ENCODE measurements around the gene MUCL1. TPM values are rescaled to one million over a fixed set of nuclear protein-coding genes. Genes with fewer than 3 reads are reported as not detected.
A peak's percentile ranks its signal among the peaks of the same experiment; 100 is the strongest.

The MUCL1 gene
- total and polyA plus RNA-seq, 2 experiments from 2014 or later: not detected

DNA sequence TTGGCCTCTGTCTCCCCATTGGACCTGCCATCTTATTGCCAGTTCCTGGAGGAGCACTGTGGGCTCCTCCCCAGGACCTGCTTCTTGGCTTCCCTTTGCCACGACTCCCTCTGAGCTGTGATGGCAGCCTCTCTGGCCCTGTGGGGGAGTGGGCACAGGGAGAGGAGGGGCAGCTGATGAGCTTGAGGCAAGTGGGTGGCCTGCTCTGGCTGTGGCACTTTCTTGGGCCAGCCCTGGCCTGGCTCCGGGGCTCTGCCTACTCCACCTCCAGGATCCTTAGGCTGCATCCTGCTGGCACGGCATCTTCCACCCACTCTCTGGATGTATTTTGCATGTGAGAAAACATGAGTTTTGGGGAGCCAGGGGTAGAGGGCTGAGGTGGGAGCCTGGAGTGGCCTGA, 32.6 kb upstream of the MUCL1 start (continued):
- TF ChIP-seq, protein P1, sequence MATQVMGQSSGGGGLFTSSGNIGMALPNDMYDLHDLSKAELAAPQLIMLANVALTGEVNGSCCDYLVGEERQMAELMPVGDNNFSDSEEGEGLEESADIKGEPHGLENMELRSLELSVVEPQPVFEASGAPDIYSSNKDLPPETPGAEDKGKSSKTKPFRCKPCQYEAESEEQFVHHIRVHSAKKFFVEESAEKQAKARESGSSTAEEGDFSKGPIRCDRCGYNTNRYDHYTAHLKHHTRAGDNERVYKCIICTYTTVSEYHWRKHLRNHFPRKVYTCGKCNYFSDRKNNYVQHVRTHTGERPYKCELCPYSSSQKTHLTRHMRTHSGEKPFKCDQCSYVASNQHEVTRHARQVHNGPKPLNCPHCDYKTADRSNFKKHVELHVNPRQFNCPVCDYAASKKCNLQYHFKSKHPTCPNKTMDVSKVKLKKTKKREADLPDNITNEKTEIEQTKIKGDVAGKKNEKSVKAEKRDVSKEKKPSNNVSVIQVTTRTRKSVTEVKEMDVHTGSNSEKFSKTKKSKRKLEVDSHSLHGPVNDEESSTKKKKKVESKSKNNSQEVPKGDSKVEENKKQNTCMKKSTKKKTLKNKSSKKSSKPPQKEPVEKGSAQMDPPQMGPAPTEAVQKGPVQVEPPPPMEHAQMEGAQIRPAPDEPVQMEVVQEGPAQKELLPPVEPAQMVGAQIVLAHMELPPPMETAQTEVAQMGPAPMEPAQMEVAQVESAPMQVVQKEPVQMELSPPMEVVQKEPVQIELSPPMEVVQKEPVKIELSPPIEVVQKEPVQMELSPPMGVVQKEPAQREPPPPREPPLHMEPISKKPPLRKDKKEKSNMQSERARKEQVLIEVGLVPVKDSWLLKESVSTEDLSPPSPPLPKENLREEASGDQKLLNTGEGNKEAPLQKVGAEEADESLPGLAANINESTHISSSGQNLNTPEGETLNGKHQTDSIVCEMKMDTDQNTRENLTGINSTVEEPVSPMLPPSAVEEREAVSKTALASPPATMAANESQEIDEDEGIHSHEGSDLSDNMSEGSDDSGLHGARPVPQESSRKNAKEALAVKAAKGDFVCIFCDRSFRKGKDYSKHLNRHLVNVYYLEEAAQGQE (IDR thresholded peaks at IDR 0.05; ENCODE audit: unreplicated experiment): no peak
- TF ChIP-seq ZNF331 (CRISPR knock-in tag; IDR thresholded peaks at IDR 0.05; ENCODE audit: low read depth): no peak
- no peak for TF ChIP-seq EZH2 (IDR thresholded peaks at IDR 0.05; ENCODE audit: low read depth, unreplicated experiment)

DNA sequence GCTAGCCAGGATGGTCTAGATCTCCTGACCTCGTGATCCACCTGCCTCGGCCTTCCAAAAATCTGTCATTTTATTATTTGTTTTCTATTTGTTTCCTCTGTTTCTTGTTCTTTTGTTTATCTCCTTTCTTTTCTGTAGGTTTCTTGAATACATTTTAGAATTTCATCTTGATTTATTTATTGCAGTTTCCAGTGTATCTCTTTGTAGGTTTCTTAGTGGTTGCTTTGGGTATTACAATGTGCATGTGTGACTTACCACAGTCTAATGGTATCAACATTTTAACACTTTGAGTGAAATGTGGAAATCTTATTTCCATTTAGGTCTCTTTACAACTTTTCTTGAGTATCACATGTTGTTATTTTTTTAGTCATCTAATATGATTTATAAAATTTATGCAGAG, 29.9 kb upstream of the MUCL1 start:
- H3K4me3 Mint-ChIP-seq: no peak overlapping the region
- H3K36me3 ChIP-seq (ENCODE audit: insufficient read depth): no peaks in the 10 kb centered on the region
- H3K27me3 Mint-ChIP-seq (ENCODE audit: insufficient read depth, low read depth, poor library complexity): peaks cover 4% of the 10 kb centered on the region
- H3K9me3 Mint-ChIP-seq: peaks cover 20% of the 10 kb centered on the region
- H3K4me1 ChIP-seq (ENCODE audit: insufficient read depth): no peaks in the 10 kb centered on the region
- no peak overlapping the region for H3K4me3 ChIP-seq
- H3F3A ChIP-seq (replicated peaks; ENCODE audit: low read depth): no peaks in the 10 kb centered on the region
- DNase-seq (ENCODE audit: low spot score) (peak; percentile 17), ATAC-seq (no peak)
- H3K4me2 ChIP-seq: no peak overlapping the region
- H3K27ac ChIP-seq (ENCODE audit: low read depth): no peak overlapping the region
- no peaks in the 10 kb centered on the region for H3K4me1 Mint-ChIP-seq
- no peaks in the 10 kb centered on the region for H3K27me3 ChIP-seq (ENCODE audit: insufficient read depth)
- no peaks in the 10 kb centered on the region for H4K20me1 ChIP-seq (replicated peaks; ENCODE audit: insufficient read depth)
- H3K79me2 ChIP-seq (replicated peaks; ENCODE audit: insufficient read depth): no peaks in the 10 kb centered on the region
- H2AFZ ChIP-seq: no peak overlapping the region
- peaks cover 13% of the 10 kb centered on the region for H3K36me3 Mint-ChIP-seq (ENCODE audit: low read depth)
- no peak overlapping the region for H3K27ac Mint-ChIP-seq
- no peaks in the 10 kb centered on the region for H3K9me2 ChIP-seq (ENCODE audit: insufficient read depth)
- TF ChIP-seq JUNB (IDR thresholded peaks at IDR 0.05; ENCODE audit: unreplicated experiment) (no peak), ZNF114 (CRISPR knock-in tag; IDR thresholded peaks at IDR 0.05) (no peak), CREB1 (CRISPR knock-in tag; IDR thresholded peaks at IDR 0.05; ENCODE audit: low read depth) (no peak), EZH2phosphoT487 (IDR thresholded peaks at IDR 0.05; ENCODE audit: unreplicated experiment) (no peak)
- TF ChIP-seq, protein P2, sequence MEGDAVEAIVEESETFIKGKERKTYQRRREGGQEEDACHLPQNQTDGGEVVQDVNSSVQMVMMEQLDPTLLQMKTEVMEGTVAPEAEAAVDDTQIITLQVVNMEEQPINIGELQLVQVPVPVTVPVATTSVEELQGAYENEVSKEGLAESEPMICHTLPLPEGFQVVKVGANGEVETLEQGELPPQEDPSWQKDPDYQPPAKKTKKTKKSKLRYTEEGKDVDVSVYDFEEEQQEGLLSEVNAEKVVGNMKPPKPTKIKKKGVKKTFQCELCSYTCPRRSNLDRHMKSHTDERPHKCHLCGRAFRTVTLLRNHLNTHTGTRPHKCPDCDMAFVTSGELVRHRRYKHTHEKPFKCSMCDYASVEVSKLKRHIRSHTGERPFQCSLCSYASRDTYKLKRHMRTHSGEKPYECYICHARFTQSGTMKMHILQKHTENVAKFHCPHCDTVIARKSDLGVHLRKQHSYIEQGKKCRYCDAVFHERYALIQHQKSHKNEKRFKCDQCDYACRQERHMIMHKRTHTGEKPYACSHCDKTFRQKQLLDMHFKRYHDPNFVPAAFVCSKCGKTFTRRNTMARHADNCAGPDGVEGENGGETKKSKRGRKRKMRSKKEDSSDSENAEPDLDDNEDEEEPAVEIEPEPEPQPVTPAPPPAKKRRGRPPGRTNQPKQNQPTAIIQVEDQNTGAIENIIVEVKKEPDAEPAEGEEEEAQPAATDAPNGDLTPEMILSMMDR (conservative IDR thresholded peaks at IDR 0.05; ENCODE audit: low read depth in 2 of 2): peak in 1 of 2 experiments; percentile 60; a peak in 2 of 4 replicates
- TF ChIP-seq, protein P1 (IDR thresholded peaks at IDR 0.05; ENCODE audit: unreplicated experiment): no peak
- TF ChIP-seq, protein P3, sequence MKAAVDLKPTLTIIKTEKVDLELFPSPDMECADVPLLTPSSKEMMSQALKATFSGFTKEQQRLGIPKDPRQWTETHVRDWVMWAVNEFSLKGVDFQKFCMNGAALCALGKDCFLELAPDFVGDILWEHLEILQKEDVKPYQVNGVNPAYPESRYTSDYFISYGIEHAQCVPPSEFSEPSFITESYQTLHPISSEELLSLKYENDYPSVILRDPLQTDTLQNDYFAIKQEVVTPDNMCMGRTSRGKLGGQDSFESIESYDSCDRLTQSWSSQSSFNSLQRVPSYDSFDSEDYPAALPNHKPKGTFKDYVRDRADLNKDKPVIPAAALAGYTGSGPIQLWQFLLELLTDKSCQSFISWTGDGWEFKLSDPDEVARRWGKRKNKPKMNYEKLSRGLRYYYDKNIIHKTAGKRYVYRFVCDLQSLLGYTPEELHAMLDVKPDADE (IDR thresholded peaks at IDR 0.05): no peak
